GM21619 (cell line): ENCODE data around the gene MRPL12.
A peak's percentile ranks its signal among the peaks of the same experiment; 100 is the strongest.
"Not testable (repeated sequence)": the region's sequence is repeated elsewhere in the genome, so short reads cannot be mapped to it uniquely, and the experiment has no call there.

Experiments used
- ATAC-seq: cut with Tn5 transposase; IDR thresholded peaks from one replicate; pipeline ENCODE4 v1.9.1; 2021; ENCODE audit not compliant: unreplicated experiment

The MRPL12 gene

DNA sequence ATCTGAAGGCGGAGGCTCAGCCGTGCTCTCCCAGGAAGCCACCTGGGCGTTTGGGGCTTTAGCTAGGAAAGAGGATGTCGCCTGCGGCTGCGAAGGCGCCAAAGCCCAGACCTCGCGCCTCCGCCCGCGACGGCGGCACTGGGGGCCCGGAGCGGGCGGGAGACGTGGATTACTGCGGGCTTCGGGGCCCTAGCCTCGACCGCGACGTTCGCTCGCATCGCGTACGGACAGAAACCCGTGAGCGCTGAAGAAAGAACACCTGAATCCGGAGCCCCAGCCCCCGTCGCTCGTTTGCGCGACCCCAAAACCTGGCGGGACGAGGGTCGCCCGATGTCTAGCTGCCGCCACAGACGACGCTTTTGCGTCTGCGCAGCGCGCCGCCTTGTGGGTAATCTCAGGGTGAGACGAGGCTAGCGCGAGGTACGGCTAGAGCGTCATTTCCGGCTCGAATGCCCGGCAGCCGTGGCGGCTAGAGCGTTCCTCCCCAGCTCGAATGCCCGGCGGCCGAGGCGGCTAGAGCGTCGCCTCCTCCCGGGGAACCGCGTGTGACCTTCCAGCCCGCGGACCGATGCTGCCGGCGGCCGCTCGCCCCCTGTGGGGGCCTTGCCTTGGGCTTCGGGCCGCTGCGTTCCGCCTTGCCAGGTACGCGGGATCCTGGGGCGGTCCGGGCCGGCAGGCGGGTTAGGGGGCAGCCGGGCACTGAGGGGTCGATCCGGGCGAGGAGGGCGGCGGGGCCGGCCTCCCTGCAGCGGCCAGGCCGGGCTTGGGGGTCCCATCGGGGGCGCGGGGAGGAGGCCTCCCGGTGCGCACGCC, at the start of gene MRPL12:
TSS of gene MRPL12 (plus strand) at position 434 of the 813 bp plus-strand sequence. CDS start at position 569, 135 bp downstream.
- peak; percentile 83 for ATAC-seq

DNA sequence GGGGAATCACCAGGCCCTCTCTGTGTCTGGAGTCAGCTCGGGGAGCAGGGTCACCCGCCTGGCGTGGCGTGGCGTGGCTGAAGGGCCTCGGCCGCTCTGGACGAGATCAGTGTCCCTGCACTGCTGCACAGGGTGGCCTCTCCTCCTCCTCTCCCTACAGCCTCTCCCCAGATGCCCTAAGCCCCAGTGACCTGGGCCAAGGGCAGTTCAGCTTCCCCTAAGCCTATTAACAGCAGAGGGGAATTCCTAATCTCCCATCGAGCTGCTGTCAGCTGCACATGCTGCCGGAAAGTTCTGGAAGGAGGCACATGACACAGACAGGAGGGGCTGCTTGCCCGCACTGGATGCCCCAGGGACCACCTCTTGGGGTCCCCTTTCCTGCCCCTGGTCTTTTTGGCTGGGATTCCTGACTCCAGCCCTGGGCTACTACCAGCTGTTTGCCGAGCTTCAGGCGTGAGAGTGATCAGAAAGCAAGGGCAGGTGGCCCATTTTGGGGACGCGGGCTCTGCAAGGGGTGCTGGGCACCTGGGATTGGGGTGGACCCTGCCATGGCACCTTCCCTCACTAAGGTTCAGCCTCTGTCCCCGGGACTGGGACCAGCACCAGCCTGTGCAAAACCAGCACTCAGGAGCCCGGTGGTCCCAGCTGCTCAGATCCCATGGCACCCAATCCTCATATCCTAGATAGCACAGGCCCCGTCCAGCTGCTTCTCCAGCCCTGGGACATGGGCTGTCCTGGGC, 47.6 kb upstream of the MRPL12 start:
- no peak for ATAC-seq

DNA sequence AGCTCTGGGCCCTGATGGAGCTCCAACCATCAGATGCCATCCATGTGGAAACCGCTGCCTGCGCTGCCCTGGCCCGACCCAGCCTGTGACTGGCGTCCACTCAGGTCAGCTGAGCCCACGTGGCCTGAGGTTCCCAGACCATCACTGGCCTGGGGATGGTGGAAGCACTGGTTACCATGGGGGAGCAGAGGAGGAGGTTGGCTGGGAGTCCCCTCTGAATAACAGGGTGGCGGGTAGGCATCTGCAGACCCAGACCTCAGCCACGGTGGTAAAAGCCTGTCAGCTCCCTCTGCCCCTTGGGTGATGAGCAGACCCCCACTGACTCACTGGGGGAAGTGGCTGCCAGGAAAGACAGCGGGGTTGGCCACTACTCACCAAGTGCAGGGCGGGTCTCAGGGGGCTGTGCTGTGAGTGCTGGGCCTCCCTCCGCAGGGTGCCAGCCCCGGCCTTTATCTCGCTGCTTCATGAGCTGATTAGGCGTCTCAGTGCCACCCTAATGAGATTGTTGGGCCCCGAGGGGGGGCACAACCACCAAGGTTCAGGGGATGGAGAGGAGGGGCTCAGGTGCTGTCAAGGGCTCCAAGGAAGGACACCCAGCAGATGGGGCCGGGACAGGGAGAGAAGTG, 46.9 kb upstream of the MRPL12 start, which contains the start of gene PDE6G:
TSS of gene PDE6G (minus strand) at position 425 of the 626 bp plus-strand sequence. CDS start 3,237 bp downstream, outside the sequence.
- no peak for ATAC-seq

DNA sequence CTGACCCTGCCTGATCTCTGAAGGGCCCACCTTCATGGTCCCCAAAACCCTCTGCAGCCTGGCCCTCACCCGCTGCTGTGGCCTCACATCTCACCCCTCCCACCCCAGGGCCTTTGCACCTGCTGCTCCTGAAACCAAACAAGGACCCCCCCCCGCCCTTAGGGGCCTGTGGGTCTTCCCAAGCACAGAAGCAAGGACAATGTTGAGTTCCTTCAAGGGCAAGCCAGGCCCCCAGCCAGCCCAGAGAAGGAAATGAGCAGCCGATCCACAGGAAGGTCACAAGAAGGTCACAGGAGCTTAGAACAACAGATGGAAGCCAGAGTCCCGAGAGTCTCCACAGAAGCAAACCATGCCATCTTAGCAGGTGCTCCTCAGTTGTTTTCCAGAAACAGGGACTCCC, 46.3 kb upstream of the MRPL12 start:
- no peak for ATAC-seq

DNA sequence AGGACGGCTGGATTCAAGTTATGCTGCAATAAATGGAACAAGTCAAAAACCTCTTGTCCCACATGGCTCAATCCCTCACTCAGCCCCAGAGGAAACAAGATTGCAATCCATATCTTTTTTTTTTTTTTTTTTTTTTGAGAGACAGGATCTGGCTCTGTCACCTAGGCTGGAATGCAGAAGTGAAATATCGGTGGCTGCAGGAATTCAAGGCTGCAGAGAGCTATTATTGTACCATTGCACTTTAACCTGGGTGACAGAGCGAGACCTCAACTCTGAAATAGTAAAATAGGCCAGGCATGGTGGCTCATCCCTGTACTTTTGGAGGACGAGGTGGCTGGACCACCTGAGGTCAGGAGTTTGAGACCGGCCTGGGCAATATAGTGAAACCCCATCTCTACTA, 44.1 kb upstream of the MRPL12 start:
- ATAC-seq = no peak

DNA sequence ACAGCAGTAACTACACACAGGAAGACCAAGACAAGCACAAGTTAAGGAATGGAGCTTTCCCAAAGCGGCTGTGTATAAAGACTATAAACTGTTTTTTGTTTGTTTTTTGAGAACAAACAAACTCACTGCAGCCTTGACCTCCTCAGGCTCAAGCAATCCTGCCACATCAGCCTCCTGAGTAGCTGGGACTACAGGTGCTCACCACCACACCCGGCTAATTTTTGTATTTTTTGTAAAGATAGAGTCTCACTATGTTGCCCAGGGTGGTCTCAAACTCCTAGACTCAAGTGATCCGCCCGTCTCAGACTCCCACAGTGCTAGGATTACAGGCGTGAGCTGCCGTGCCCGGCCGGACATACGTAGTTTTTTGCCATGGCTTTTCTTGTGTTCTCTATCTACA, 42.7 kb upstream of the MRPL12 start:
- ATAC-seq = no peak

DNA sequence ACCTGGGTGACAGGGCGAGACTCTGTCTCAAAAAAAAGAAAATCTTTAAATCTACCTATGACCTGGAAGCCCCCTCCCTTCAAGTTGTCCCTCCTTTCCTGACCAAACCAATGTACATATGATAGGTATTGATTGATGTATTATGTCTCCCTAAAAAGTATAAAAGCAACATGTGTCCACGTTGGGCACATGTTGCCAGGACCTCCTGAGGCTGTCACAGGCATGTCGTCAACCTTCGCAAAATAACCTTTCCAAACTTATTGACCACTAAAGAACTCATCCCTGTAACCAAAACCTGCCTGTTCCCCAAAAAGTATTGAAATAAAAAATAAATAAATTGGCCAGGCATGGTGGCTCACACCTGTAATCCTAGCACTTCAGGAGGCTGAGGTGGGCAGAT, 41.2 kb upstream of the MRPL12 start:
- no peak for ATAC-seq

DNA sequence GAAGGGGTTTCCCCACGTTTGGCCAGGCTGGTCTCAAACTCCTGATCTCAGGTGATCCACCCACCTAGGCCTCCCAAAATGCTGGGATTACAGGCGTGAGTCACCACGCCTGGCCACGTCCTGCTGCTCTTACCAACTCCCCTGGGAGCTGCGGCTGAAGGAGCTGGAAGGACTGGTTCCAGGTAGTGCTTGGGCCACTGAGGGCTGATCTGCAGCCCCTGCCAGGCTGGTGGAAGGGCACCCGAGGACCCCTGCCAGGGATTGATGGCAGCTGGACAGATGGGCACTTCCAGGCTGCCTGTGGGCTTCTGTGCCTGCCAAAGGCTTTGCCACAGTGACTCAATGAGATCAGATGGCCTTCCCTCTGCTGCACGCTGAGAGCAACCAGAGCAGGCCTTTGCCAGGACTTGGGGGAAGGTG, 39.1 kb upstream of the MRPL12 start:
- no peak for ATAC-seq

DNA sequence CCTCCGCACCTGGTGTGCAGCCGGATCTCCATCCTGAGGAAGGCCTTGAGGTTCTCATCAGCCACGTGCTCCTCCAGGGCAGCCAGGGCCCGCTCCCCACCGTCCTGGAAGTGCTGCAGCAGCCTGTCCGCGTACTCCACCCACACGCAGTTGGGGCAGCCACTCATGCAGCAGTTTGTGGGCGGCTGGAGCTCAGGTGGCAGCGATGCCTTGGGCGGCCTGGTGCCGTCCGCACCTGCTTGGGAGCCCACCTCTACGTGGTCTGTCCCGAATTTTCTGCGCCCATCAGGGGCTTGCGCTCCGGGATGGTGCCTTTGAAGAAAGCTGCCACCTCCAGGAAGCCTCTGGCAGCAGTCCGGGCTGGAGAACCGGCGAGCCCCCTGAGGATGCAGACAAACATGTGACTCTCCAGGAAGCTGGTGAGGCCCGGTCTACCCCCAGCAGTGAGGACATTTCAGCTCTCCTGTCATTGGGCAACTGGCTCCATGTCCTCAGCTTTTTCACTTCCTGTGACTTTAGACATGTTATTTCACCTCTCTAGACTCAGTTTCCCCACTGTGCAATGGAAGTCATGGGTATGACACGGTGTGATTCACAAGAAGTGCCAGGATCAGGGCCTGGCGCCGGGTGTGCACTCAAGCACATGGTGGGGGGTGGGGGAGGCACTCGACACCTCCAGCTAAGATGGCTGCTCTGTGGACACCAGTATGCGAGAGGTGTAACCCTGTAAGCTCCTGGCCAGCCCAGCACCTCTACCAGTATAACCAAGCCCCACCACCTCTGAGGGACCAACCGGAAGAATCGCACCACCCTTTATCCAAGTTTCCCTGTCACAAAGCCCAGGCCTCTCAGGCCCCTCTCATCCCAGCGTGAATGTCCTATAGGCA, 37.7 kb upstream of the MRPL12 start:
- ATAC-seq = peak; percentile 18

DNA sequence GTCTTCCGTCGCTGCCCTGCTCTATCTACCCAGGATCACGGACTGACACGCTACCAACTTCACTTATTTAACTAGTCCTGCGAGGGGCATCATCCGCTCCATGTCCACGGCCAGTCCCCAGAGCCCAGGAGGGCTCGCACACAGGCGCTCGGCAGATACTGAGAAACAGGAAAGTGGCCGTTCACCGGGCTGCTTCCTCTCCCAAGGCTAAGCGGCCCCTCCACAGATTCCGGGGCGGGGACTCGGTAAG, 37.1 kb upstream of the MRPL12 start:
- ATAC-seq = no peak

DNA sequence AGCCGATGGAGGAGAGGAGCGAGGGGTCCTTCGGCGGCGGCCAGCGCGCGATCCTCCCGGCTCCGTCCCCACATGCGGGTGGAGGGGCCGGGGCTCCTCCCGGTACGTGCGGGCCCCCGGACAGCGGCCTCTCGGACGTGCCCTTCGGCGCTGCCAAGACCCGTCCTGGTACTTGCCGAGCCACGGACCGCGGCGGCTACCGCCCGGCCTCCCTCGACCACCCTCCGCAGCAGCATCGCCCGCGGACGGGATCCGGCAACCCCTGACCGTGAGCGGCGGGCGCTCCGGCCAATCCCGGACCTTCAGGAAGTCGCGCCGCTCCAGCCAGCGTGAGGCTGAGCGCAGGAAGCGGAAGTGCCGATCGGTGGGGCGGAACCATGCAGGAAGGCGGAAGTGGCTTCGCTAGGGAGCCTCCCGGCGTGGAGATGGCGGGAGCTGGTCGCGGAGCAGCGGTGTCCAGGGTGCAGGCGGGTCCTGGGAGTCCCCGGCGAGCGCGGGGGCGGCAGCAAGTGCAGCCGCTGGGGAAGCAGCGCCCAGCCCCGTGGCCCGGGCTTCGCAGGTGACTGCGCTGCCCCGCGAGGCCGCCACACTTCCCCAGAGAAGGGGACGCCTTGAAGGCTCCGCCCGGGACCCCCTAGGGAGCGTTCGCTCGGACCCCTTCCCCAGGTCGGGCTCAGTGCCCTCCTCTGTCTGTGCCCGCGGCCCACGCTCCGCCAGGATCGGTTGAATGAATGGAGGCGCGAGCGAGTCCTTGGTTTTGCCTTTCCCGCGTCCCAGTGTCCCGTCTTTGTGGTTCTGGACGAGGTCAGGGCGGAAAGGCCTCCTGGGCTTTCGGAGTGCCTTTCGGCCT, 36.6 kb upstream of the MRPL12 start, which contains the start of the genes CCDC137 and OXLD1:
TSS of gene CCDC137 (plus strand) at position 396 of the 850 bp plus-strand sequence. CDS start at position 426, 30 bp downstream.
TSS of gene OXLD1 (minus strand) at position 264 of the 850 bp plus-strand sequence. CDS start at position 236, 28 bp downstream.
- ATAC-seq = peak; percentile 89

DNA sequence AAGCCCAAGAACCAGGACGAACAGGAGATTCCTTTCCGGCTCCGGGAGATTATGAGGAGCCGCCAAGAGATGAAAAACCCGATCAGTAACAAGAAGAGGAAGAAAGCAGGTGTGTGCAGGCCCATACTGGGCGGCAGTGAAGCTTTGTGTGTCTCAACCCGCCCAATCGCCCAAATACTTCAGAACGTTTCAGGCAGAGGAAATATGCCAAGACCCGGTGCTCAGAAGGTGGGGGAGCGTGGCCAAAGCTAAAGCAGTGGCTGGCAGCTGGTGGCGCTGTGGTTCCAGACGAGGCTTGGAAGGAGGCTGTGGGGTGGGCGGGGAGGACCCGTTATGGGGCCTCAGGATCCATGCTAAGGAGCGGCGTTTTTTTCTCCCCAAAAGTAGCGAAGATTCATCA, 35.4 kb upstream of the MRPL12 start:
- ATAC-seq = no peak

DNA sequence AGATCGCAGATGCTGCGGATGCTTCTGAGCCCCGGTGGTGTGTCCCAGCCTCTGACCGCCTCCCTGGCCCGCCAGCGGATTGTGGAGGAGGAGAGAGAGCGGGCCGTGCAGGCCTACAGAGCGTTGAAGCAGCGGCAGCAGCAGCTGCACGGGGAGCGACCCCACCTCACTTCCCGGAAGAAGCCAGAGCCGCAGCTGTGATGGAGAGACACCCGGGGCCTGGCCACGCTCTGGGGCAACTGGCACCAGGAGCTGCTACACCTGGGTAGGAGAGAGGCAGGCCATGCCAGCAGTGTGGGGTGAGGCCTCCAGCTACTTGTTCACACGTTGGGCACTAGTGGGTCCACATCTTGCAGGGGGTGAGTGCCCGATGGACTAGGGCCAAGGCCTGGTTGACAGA, 30.7 kb upstream of the MRPL12 start:
- no peak for ATAC-seq

DNA sequence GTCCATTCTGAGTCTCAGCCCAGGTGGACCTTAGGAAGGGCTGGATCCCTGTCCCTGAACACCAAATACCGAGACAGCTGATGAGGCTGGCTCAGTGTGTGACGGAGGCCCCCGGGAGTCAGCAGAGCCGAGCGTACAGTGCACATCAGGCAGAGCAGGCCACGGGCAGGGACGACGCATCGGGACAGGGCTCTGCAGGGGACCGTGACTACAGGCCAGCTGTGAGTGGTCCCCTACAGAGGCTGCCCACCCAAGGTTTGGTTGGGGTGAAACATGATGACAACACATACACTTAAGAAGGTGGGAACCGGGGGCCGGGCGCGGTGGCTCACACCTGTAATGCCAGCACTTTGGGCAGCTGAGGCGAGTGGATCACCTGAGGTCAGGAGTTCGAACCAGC, 30.2 kb upstream of the MRPL12 start:
- no peak for ATAC-seq

DNA sequence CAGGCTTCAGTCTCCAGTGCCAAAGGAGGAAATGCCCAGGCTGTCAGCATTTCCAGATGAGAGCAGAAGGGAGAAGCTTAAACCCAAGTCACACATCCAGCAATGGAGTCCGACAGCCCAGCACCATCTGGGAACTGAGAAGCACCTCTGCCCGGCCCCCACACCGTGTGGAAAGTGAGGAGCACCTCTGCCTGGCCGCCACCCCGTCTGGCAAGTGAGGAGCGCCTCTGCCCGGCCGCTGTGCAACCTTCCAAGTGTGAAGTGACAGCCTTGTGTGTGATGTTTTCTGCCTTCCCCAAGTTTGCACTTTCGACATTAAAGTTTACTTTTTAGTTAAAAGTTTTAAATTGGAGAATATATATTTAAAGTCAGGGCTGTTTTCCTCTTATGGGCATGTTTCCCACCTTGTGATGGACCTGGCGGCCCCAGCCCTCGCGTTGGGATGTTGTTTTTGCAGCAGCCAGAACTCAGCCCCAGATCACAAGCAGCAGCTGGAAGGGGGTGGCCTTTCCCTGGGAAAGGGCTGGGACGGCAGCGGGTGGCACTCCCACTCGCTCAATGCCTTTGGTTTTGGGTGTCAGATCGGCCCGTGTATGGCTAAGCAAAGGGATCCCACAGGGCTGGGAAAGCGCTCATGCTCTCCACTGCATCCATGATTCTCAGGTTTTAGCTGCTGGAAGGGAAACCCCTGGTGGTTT, 29.5 kb upstream of the MRPL12 start:
- ATAC-seq = no peak

DNA sequence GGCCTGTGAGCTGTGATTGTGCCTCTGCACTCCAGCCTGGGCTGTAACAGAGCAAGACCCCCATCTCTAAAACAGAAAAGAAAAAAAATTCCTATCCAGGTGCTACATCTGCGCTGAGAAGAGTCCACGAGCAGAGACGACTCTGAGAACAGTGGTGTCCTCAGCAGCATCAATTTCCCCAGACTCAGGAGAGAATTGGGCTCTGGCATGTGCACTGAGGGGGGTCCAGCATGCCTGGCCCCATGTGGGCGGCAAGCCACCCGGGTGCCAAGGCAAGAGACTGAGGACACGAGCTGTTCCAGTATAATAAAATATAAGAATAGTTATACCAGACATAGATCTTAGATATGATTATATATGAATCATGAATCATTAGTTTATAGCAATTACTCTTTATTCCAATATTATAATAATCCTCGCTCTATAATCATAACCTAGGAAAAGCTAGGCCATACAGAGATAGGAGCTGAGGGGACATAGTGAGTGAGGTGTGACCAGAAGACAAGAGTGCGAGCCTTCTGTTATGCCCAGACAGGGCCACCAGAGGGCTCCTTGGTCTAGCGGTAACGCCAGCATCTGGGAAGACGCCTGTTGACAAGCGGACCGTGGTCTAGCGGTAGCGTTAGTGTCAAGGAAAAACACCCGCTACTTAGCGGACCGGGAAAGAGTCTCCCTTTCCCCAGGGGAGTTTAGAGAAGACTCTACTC, 27.5 kb upstream of the MRPL12 start:
- not testable (repeated sequence) for ATAC-seq

DNA sequence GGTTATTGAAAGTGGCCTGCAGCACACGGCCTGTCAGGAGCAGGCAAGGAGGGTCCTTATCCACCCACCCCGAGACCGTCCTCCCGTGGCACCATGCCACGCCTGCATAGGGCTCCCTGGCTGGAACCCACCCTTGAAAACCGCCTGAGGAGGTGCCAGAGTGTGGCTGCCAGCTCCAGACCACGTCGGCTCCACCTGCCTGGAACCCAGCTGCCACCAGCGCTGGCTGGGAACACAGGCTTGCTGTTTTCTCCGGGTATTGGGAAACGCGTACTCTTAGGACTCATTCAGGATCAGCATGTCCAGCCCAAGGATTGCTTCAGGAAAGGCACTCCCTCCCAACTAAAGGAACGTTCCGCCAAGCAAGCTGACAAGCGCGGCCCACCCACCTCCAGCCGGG, 26.3 kb upstream of the MRPL12 start:
- no peak for ATAC-seq

DNA sequence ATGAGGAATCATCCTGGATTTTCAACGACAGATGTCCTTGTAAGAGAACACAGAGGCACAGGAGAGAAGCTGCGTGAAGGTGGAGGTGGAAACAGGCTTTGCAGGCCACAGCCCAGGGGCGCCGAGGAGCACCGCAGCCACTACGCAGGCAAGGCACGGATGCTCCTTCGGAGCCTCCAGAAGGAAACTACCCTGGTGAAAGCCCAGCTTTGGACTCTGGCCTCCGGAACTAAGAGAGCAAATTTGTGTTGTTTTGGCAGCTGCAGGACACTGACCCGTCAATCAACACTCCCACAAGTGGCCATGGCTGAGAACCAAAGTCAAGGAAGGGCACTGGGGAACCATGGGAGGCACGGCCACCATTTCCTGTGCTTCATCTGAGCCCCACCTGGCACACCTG, 23.0 kb upstream of the MRPL12 start:
- no peak for ATAC-seq

DNA sequence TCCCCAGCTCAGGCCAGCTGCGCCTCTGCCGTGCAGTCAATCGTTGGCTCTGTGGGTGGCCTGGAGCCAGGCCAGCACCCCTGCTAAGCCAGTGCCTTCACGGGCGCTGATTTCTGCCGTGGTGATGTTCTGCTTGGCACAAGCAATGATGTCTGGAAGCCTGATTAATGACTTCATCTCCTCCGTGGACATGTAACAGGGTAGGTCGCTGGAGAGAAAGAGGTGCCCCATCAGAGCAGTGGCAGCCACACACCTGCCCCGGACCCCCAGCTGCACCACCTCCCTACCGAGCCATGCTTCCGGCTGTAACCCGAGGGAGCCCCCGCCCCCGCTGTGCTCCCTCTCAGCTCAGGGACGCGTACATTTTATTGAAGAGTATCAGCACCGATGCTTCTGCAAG, 21.5 kb upstream of the MRPL12 start:
- ATAC-seq = no peak
